Endodermal cell (in vitro differentiated cells): ENCODE results near the gene C1QL1. TPM values are rescaled to one million over a fixed set of nuclear protein-coding genes. Genes with fewer than 3 reads are reported as not detected.
A peak's percentile ranks its signal among the peaks of the same experiment; 100 is the strongest.
"Not testable (repeated sequence)": the region's sequence is repeated elsewhere in the genome, so short reads cannot be mapped to it uniquely, and the experiment has no call there.

ENCODE experiments used
- DNase-seq: peaks from one replicate; pipeline ENCODE4 v3.0.0-alpha.2; 2017
- H3K27ac ChIP-seq: 2 replicates; pipeline ENCODE4 v1.5.1; 2013; ENCODE audit warnings: mild to moderate bottlenecking, low read depth, low read length, moderate library complexity
- H3K27me3 ChIP-seq: 2 replicates; pipeline ENCODE4 v1.6.1; 2013; ENCODE audit warnings: mild to moderate bottlenecking, low read length, moderate library complexity; ENCODE audit not compliant: insufficient read depth, control insufficient read depth, poor library complexity, severe bottlenecking
- H3K36me3 ChIP-seq: 2 replicates; pipeline ENCODE4 v1.7.0; 2013; ENCODE audit warnings: mild to moderate bottlenecking, low read length, moderate library complexity; ENCODE audit not compliant: control insufficient read depth, insufficient read depth
- H3K4me1 ChIP-seq: one replicate; pipeline ENCODE4 v1.7.0; 2013; ENCODE audit warnings: low read length; ENCODE audit not compliant: control insufficient read depth, insufficient read depth
- H3K4me3 ChIP-seq: 2 replicates; pipeline ENCODE4 v1.5.1; 2013; ENCODE audit warnings: mild to moderate bottlenecking, low read length, moderate library complexity
- H3K9ac ChIP-seq: 2 replicates; pipeline ENCODE4 v1.6.1; 2013; ENCODE audit warnings: mild to moderate bottlenecking, low read length, moderate library complexity; ENCODE audit not compliant: poor library complexity, severe bottlenecking; ENCODE audit errors: extremely low read depth
- H3K9me3 ChIP-seq: 2 replicates; pipeline ENCODE4 v1.6.1; 2013; ENCODE audit warnings: mild to moderate bottlenecking, low read length, moderate library complexity; ENCODE audit not compliant: control insufficient read depth
- H3K27ac Mint-ChIP-seq: 2 replicates; pipeline ENCODE4 v1.8.0; 2020; ENCODE audit warnings: mixed read lengths
- H3K27me3 Mint-ChIP-seq: 2 replicates; pipeline ENCODE4 v1.8.0; 2021; ENCODE audit warnings: mild to moderate bottlenecking, mixed read lengths; ENCODE audit not compliant: insufficient read depth
- H3K36me3 Mint-ChIP-seq: 2 replicates; pipeline ENCODE4 v1.8.0; 2020; ENCODE audit warnings: low read depth, mixed read lengths
- H3K4me1 Mint-ChIP-seq: 2 replicates; pipeline ENCODE4 v1.8.0; 2020; ENCODE audit warnings: mixed read lengths
- H3K4me3 Mint-ChIP-seq: 2 replicates; pipeline ENCODE4 v1.8.0; 2020; ENCODE audit warnings: mild to moderate bottlenecking, moderate library complexity, mixed read lengths
- H3K9me3 Mint-ChIP-seq: 2 replicates; pipeline ENCODE4 v1.8.0; 2020; ENCODE audit warnings: mild to moderate bottlenecking, mixed read lengths
- WGBS, 2 experiments: methylation state at CpG; one replicate each; pipeline versions ENCODE4 v1.1.5 to v1.1.7; 2013; ENCODE audit warnings: missing lambda C conversion rate in 2 of 2, mixed read lengths in 1 of 2; ENCODE audit not compliant: insufficient coverage in 1 of 2, insufficient read length in 1 of 2; 5-methylcytosine and 5-hydroxymethylcytosine counted together
- total RNA-seq, 2 donors: library from RNA; stranded (reverse); fragmentation: NEBNext Ultra II Directional in 1 of 2; extraction: Animal tissue kit (Norgen Biotek cat#: 25700) in 1 of 2; gene quantifications; 2 replicates in 1 of 2; 3 replicates in 1 of 2; pipeline ENCODE4 v1.2.1, GENCODE V29; 2021
- TF ChIP-seq, protein P1 (sequence below): fragments of 200-600 bp; sonication (generic); conservative IDR thresholded peaks from 2 replicates; pipeline ENCODE4 v1.5.0; 2021; ENCODE audit warnings: antibody characterized with exemption, mild to moderate bottlenecking

The C1QL1 gene
- total RNA-seq, 2 donors from 2014 or later = 1.4 to 2.7 TPM

GRCh38 chr17:44952946-44953475, 15.1 kb downstream of the C1QL1 start:
- DNase-seq = peak; percentile 82
- TF ChIP-seq, protein P1, sequence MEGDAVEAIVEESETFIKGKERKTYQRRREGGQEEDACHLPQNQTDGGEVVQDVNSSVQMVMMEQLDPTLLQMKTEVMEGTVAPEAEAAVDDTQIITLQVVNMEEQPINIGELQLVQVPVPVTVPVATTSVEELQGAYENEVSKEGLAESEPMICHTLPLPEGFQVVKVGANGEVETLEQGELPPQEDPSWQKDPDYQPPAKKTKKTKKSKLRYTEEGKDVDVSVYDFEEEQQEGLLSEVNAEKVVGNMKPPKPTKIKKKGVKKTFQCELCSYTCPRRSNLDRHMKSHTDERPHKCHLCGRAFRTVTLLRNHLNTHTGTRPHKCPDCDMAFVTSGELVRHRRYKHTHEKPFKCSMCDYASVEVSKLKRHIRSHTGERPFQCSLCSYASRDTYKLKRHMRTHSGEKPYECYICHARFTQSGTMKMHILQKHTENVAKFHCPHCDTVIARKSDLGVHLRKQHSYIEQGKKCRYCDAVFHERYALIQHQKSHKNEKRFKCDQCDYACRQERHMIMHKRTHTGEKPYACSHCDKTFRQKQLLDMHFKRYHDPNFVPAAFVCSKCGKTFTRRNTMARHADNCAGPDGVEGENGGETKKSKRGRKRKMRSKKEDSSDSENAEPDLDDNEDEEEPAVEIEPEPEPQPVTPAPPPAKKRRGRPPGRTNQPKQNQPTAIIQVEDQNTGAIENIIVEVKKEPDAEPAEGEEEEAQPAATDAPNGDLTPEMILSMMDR = peak; percentile 46

DNA sequence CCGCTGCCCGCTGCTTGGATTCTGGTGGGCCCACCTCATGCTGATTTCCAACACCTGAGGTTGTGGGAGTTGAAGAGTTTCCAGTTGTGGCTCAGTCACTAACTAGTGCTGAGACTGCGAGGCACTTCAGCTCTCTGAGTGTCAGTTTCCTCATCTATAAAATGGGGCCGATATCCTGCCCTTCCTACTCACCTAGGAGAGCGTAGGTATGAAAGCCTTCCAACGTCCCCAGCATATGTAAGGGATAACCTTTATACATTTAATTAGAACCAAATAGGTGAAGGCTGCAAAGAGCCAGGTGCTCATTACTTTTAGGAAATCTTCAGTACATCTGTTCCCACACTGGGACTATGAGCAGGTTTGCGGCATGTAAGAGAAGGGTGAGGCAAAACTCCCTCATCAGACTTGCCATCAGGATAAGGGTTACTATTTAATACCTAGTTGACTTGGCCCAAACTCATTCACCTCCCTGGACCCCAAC, 19.7 kb downstream of the C1QL1 start:
- Histone ChIP-seq H3K27me3 (peaks cover 6% of the 10 kb centered on the region), H3K9ac (peak overlapping the region; percentile 2), H3K27ac (no peak overlapping the region), H3K9me3 (no peaks in the 10 kb centered on the region), H3K36me3 (peaks cover 16% of the 10 kb centered on the region), H3K4me3 (peak overlapping the region; percentile 80), H3K4me1 (no peaks in the 10 kb centered on the region)
- Mint-ChIP-seq H3K9me3 (no peaks in the 10 kb centered on the region), H3K4me3 (peak overlapping the region; percentile 91), H3K4me1 (peaks cover 6% of the 10 kb centered on the region), H3K27me3 (peaks cover 5% of the 10 kb centered on the region), H3K27ac (no peak overlapping the region), H3K36me3 (peaks cover 13% of the 10 kb centered on the region)
- WGBS, 2 experiments = 90 to 100% methylated on average over 2 to 7 of the region's 7 CpGs
- DNase-seq = no peak
- TF ChIP-seq, protein P1 = no peak

More at GRCh38 chr17:44952946-44953475, 15.1 kb downstream of the C1QL1 start:
- Mint-ChIP-seq H3K9me3 (no peaks in the 10 kb centered on the region), H3K4me3 (no peak overlapping the region), H3K36me3 (no peaks in the 10 kb centered on the region), H3K27me3 (peaks cover 16% of the 10 kb centered on the region), H3K4me1 (peaks cover 5% of the 10 kb centered on the region), H3K27ac (no peak overlapping the region)
- peaks cover 6% of the 10 kb centered on the region for H3K27me3 ChIP-seq
- no peak overlapping the region for H3K9ac ChIP-seq
- H3K36me3 ChIP-seq = no peaks in the 10 kb centered on the region
- no peak overlapping the region for H3K27ac ChIP-seq
- 70 to 77% methylated on average over 6 of the region's 6 CpGs for WGBS, 2 experiments
- no peaks in the 10 kb centered on the region for H3K4me1 ChIP-seq
- no peaks in the 10 kb centered on the region for H3K9me3 ChIP-seq
- H3K4me3 ChIP-seq = no peak overlapping the region

DNA sequence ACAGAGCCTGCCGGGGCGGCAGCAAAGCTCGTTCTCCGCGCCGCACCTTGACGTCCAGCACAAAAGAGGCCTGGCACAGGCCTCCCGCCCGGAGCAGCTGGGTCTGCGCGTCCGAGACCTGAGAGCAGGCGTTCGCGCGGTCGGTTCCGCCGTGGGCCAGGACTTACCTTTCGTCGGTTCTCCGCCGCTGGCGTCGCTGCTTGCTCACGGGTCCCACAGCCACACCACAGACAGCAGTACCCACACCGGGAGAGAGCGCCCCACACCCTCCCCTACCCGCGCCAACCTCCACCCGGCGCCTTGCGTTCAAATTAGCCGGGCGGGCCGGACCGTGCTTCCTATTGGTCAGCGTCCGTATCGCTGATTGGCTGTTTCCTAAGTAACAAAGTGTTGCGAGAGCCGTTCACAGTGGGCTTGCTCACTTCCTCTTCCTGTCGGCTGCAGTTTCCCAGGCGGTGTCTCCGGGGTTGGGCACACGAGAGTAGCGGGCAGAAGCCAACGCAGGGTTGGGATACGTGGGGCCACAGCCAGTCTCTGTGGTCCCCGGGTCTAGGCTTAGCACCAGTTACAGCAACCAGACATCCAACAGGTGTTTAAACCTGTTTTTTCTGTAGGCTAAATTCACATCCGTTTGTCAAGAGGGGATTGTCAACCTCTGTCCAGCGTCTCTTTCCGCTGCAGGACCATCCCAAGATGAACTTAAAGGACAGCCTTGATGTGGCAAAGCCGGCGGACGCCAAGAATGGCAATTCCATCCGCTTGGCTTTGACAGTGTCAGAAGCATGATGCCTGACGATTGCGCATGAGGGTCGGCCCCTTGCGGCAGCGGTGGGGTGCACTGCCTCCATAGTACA, 20.4 kb downstream of the C1QL1 start, which contains the start of gene KIF18B:
TSS of gene KIF18B (minus strand) at position 313 of the 854 bp plus-strand sequence. CDS start 11,429 bp downstream, outside the sequence.
- peak within 1 kb of the TSS; percentile 90 for H3K27ac Mint-ChIP-seq
- TF ChIP-seq, protein P1 = no peak
- peak within 1 kb of the TSS; percentile 78 for H3K9ac ChIP-seq
- peak within 1 kb of the TSS; percentile 80 for H3K4me3 ChIP-seq
- H3K36me3 ChIP-seq = peaks cover 20% of the 10 kb centered on the region
- H3K9me3 ChIP-seq = no peaks in the 10 kb centered on the region
- H3K9me3 Mint-ChIP-seq = no peaks in the 10 kb centered on the region
- peaks cover 16% of the 10 kb centered on the region for H3K36me3 Mint-ChIP-seq
- H3K4me1 ChIP-seq = no peaks in the 10 kb centered on the region
- 9 to 25% methylated on average over 32 to 62 of the region's 62 CpGs for WGBS, 2 experiments
- H3K27ac ChIP-seq = peak within 1 kb of the TSS; percentile 42
- peak within 1 kb of the TSS; percentile 91 for H3K4me3 Mint-ChIP-seq
- peak; percentile 99 for DNase-seq
- H3K4me1 Mint-ChIP-seq = peaks cover 6% of the 10 kb centered on the region
- peaks cover 6% of the 10 kb centered on the region for H3K27me3 ChIP-seq
- peaks cover 5% of the 10 kb centered on the region for H3K27me3 Mint-ChIP-seq

GRCh38 chr17:44945652-44946051, 22.5 kb downstream of the C1QL1 start:
- not testable (repeated sequence) for H3K4me1 ChIP-seq, H3K27ac Mint-ChIP-seq, DNase-seq, H3K27ac ChIP-seq, H3K27me3 ChIP-seq, H3K9me3 ChIP-seq, H3K27me3 Mint-ChIP-seq, H3K9me3 Mint-ChIP-seq, H3K9ac ChIP-seq
- Mint-ChIP-seq H3K4me3 (peak overlapping the region; percentile 91), H3K4me1 (peaks cover 12% of the 10 kb centered on the region), H3K36me3 (peaks cover 16% of the 10 kb centered on the region)
- peak overlapping the region; percentile 80 for H3K4me3 ChIP-seq
- 93 to 97% methylated on average over 7 to 9 of the region's 10 CpGs for WGBS, 2 experiments
- peaks cover 29% of the 10 kb centered on the region for H3K36me3 ChIP-seq
